Measurements from ENCODE around the gene NFATC1. TPM values are rescaled to one million over a fixed set of nuclear protein-coding genes. Genes with fewer than 3 reads are reported as not detected.

NFATC1 gene
- total RNA-seq, 1 donor from 2014 or later = 0.53 TPM

DNA sequence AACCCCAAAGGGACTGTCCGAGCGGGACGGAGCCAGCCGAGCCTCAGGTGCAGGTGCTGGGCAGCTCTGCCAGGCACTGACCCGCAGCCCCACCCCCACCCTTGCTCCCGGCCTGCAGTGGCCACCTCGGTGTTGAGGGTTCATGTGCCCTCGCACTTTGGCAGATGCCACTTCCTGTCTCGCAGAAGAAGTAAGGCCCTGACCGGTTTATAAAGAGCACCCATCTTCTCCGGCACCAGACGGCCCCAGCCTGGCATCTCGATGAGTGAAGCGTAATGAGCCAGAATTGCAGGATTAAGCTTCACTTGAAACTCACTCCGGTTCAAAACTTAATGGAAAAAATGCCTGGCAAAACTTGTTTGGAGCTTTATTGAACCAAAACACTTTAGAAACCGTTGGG, 10.9 kb upstream of the NFATC1 start:
- TF ChIP-seq, protein P1, sequence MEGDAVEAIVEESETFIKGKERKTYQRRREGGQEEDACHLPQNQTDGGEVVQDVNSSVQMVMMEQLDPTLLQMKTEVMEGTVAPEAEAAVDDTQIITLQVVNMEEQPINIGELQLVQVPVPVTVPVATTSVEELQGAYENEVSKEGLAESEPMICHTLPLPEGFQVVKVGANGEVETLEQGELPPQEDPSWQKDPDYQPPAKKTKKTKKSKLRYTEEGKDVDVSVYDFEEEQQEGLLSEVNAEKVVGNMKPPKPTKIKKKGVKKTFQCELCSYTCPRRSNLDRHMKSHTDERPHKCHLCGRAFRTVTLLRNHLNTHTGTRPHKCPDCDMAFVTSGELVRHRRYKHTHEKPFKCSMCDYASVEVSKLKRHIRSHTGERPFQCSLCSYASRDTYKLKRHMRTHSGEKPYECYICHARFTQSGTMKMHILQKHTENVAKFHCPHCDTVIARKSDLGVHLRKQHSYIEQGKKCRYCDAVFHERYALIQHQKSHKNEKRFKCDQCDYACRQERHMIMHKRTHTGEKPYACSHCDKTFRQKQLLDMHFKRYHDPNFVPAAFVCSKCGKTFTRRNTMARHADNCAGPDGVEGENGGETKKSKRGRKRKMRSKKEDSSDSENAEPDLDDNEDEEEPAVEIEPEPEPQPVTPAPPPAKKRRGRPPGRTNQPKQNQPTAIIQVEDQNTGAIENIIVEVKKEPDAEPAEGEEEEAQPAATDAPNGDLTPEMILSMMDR (IDR thresholded peaks at IDR 0.05; ENCODE audit: insufficient read depth, low read length, severe bottlenecking) = no peak
- no peak overlapping the region for H3K4me3 ChIP-seq (ENCODE audit: low read depth, low read length)
- FAIRE-seq (no peak), DNase-seq (ENCODE audit: low read depth) (no peak)
- no peaks in the 10 kb centered on the region for H3K36me3 ChIP-seq (ENCODE audit: control insufficient read depth, insufficient read depth, low read length)
- H3K27me3 ChIP-seq (ENCODE audit: control insufficient read depth, insufficient read depth, low read length) = no peaks in the 10 kb centered on the region

- Histone ChIP-seq H3K4me3 (ENCODE audit: low read depth, low read length) (no peak overlapping the region), H3K36me3 (ENCODE audit: control insufficient read depth, insufficient read depth, low read length) (no peaks in the 10 kb centered on the region), H3K27me3 (ENCODE audit: control insufficient read depth, insufficient read depth, low read length) (no peaks in the 10 kb centered on the region)
- TF ChIP-seq, protein P1 (IDR thresholded peaks at IDR 0.05; ENCODE audit: insufficient read depth, low read length, severe bottlenecking) = no peak
- no peak for FAIRE-seq
- no peak for DNase-seq (ENCODE audit: low read depth)
Observed at GRCh38 chr18:79385326-79385707, 10.4 kb upstream of the NFATC1 start.

DNA sequence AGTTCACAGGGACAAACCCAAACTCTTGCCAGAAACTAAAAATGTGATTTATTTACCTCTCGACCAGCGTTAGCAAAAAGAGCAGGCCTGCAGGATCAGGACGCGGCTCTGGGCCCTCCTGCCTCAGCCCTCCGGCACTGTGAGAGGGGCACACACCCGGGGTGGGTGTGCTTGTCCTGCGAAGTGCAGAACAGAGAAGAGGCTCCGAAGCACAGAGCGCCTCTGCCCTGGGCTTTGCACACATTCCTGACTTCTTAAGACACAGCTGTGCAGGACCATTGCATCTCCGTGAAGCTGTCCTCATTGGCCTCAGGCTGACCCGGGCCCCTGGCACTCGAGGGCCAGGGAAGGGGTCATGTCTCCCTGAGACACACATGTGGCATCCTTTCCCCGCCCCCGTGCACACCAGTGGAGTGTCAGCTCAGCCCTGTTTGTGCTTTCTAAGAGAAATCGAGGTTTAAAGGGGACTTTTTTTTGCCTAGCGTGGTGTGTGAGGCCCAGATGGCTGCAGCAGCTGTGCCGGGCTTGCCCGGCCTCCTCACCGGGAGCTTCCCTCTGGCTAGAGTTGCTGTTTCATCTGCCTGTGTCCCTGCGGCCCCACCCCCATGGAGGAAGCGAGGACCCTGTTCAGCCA, 9.9 kb upstream of the NFATC1 start:
- Histone ChIP-seq H3K36me3 (ENCODE audit: control insufficient read depth, insufficient read depth, low read length) (no peaks in the 10 kb centered on the region), H3K27me3 (ENCODE audit: control insufficient read depth, insufficient read depth, low read length) (no peaks in the 10 kb centered on the region), H3K4me3 (ENCODE audit: low read depth, low read length) (no peak overlapping the region)
- TF ChIP-seq, protein P1 (IDR thresholded peaks at IDR 0.05; ENCODE audit: insufficient read depth, low read length, severe bottlenecking) = no peak
- FAIRE-seq = no peak
- no peak for DNase-seq (ENCODE audit: low read depth)

DNA sequence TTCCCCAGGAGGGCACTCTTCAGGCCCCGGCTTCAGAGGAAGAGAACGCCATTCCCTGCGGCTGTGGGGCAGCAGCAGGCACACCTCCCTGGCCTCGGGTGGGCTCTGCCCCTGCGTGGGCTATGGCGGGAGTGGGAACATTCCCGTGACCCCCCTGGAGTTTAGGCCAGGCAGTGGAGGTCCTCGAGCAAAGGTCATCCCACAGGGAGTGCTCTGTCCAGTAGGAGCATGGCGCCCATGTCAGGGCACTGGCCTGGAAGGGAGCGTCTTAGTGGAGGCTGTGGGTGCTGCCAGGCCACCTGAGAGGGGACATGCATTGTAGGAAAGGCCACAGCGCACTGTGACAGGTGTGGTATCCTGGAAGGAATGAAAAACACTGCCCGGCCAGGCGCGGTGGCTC, 9.2 kb upstream of the NFATC1 start:
- FAIRE-seq (no peak), DNase-seq (ENCODE audit: low read depth) (no peak)
- TF ChIP-seq, protein P1 (IDR thresholded peaks at IDR 0.05; ENCODE audit: insufficient read depth, low read length, severe bottlenecking) = no peak
- no peaks in the 10 kb centered on the region for H3K36me3 ChIP-seq (ENCODE audit: control insufficient read depth, insufficient read depth, low read length)
- H3K4me3 ChIP-seq (ENCODE audit: low read depth, low read length) = no peak overlapping the region
- no peaks in the 10 kb centered on the region for H3K27me3 ChIP-seq (ENCODE audit: control insufficient read depth, insufficient read depth, low read length)

GRCh38 chr18:79387214-79387613, 8.5 kb upstream of the NFATC1 start:
- TF ChIP-seq, protein P1 (IDR thresholded peaks at IDR 0.05; ENCODE audit: insufficient read depth, low read length, severe bottlenecking) = no peak
- Histone ChIP-seq H3K36me3 (ENCODE audit: control insufficient read depth, insufficient read depth, low read length) (no peaks in the 10 kb centered on the region), H3K4me3 (ENCODE audit: low read depth, low read length) (no peak overlapping the region), H3K27me3 (ENCODE audit: control insufficient read depth, insufficient read depth, low read length) (no peaks in the 10 kb centered on the region)
- FAIRE-seq (no peak), DNase-seq (ENCODE audit: low read depth) (no peak)

DNA sequence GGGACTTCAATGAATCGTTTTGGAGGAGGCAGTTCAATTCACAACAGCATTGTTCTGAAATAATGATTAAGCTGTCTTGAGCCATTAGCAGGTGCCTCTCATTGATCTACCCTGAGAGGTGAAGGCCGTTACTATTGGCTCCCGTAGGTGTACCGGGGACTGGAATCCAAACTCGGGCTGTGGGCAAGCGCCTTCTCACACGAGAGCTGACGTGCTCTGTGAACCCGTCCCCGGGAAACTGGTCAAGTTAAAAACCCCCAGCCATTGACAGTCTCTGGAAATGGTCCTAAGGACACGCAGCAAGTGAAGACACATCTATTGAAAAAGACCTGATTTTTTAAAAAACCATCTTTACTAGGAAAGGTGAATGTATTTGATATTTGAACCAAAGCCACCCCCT, 8.1 kb upstream of the NFATC1 start:
- Histone ChIP-seq H3K4me3 (ENCODE audit: low read depth, low read length) (no peak overlapping the region), H3K36me3 (ENCODE audit: control insufficient read depth, insufficient read depth, low read length) (no peaks in the 10 kb centered on the region), H3K27me3 (ENCODE audit: control insufficient read depth, insufficient read depth, low read length) (no peaks in the 10 kb centered on the region)
- TF ChIP-seq, protein P1 (IDR thresholded peaks at IDR 0.05; ENCODE audit: insufficient read depth, low read length, severe bottlenecking) = no peak
- DNase-seq (ENCODE audit: low read depth) (no peak), FAIRE-seq (no peak)
